KOPT-K1 (cell line): ENCODE results near the gene DIPK1C.

Source experiments
- H3K27ac ChIP-seq: fragments of 200-600 bp; sonication (generic); 2 replicates; pipeline ENCODE4 v1.5.1; 2016; ENCODE audit warnings: antibody characterized with exemption, mild to moderate bottlenecking, low read depth, low read length; ENCODE audit not compliant: poor library complexity, severe bottlenecking
- H3K36me3 ChIP-seq: fragments of 200-600 bp; sonication (generic); 2 replicates; pipeline ENCODE4 v1.5.1; 2017; ENCODE audit warnings: antibody characterized with exemption, mild to moderate bottlenecking, low read length, moderate library complexity; ENCODE audit not compliant: insufficient read depth
- H3K9me3 ChIP-seq: fragments of 200-600 bp; sonication (generic); 2 replicates; pipeline ENCODE4 v1.5.1; 2017; ENCODE audit warnings: antibody characterized with exemption, low read length, mild to moderate bottlenecking; ENCODE audit not compliant: insufficient read depth, poor library complexity, severe bottlenecking

Gene DIPK1C

GRCh38 chr18:74427442-74428112 lies 29.5 kb downstream of the DIPK1C start:
- no peaks in the 10 kb centered on the region for H3K9me3 ChIP-seq
- H3K27ac ChIP-seq: no peak overlapping the region
- no peaks in the 10 kb centered on the region for H3K36me3 ChIP-seq

- no peaks in the 10 kb centered on the region for H3K36me3 ChIP-seq
- no peak overlapping the region for H3K27ac ChIP-seq
- no peaks in the 10 kb centered on the region for H3K9me3 ChIP-seq
Measured at GRCh38 chr18:74425876-74426275, 31.2 kb downstream of the DIPK1C start.

DNA sequence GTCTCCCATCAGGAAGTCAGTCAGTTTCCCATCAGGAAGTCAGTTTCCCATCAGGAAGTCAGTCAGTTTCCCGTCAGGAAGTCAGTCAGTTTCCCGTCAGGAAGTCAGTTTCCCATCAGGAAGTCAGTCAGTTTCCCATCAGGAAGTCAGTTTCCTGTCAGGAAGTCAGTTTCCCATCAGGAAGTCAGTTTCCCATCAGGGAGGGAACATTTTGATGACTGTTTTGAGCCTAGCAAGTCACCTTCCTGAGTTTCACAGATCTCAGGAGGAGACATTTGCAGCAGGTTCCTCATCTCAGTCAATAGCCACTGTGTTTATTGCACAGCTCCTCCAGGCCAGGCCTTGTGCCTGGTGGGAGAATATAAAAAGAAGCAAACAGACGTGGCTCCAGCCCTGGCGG lies 31.9 kb downstream of the DIPK1C start:
- Histone ChIP-seq H3K9me3 (no peaks in the 10 kb centered on the region), H3K36me3 (no peaks in the 10 kb centered on the region), H3K27ac (no peak overlapping the region)

DNA sequence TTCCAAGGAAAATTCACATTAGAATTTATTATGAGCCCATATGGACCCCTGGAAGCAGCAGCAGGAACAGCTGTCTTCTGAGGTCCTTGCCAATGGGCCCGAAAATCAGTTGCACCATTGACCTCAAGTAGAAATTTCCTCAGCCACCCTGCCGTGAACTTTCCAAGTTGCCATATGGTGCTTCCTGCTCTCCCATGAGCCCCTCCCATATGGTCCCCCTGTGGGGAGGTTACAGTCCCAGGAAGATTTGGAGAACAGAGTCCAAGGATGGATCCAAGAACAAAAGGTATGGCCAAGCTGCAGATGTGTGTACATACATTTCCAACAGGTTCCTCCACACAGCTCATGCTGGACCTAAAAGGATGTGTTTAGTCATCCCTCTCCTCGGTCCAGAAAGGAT lies 34.6 kb downstream of the DIPK1C start:
- H3K36me3 ChIP-seq: no peaks in the 10 kb centered on the region
- no peaks in the 10 kb centered on the region for H3K9me3 ChIP-seq
- H3K27ac ChIP-seq: no peak overlapping the region

- H3K36me3 ChIP-seq: no peaks in the 10 kb centered on the region
- no peak overlapping the region for H3K27ac ChIP-seq
- H3K9me3 ChIP-seq: no peaks in the 10 kb centered on the region
Measured at GRCh38 chr18:74420926-74421325, 36.2 kb downstream of the DIPK1C start.

DNA sequence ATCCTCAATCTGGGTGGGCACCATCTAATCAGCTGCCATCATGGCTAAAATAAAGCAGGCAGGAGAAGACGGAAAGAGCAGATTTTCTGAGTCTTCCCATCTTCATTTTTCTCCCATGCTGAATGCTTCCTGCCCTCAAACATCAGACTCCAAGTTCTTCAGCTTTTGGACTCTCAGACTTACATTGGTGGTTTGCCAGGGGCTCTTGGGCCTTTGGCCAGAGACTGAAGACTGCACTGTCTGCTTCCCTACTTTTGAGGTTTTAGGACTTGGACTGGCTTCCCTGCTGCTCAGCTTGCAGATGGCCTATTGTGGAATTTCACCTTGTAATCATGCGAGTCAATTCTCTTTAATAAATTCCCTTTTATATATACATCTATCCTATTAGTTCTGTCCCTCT lies 36.6 kb downstream of the DIPK1C start:
- Histone ChIP-seq H3K27ac (no peak overlapping the region), H3K9me3 (no peaks in the 10 kb centered on the region), H3K36me3 (no peaks in the 10 kb centered on the region)

GRCh38 chr18:74419761-74420160 lies 37.3 kb downstream of the DIPK1C start:
- H3K9me3 ChIP-seq: no peaks in the 10 kb centered on the region

GRCh38 chr18:74418023-74418422 lies 39.1 kb downstream of the DIPK1C start:
- no peaks in the 10 kb centered on the region for H3K36me3 ChIP-seq
- no peaks in the 10 kb centered on the region for H3K9me3 ChIP-seq
- H3K27ac ChIP-seq: no peak overlapping the region

More at GRCh38 chr18:74419761-74420160, 37.3 kb downstream of the DIPK1C start:
- Histone ChIP-seq H3K36me3 (no peaks in the 10 kb centered on the region), H3K27ac (no peak overlapping the region)

DNA sequence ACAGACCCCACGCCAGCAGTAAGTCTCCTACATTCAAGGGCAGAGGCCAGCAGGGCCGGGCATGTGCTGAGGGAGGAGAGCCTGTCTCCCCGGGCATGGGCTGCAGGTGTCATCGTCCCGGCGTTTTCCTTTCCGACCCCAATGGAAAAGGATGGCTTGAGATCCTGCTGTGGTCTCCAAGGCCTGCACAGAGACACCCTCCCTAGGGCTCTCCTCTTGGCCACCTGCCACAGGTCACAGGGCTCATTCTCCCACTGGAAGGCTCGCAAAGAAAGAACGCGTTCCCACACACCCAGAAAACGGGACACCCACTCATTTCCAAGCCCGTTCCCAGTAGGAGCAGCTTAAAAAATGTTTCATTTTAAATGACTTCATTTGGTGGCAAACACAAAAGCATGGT lies 41.0 kb downstream of the DIPK1C start:
- H3K27ac ChIP-seq: no peak overlapping the region
- no peaks in the 10 kb centered on the region for H3K36me3 ChIP-seq

DNA sequence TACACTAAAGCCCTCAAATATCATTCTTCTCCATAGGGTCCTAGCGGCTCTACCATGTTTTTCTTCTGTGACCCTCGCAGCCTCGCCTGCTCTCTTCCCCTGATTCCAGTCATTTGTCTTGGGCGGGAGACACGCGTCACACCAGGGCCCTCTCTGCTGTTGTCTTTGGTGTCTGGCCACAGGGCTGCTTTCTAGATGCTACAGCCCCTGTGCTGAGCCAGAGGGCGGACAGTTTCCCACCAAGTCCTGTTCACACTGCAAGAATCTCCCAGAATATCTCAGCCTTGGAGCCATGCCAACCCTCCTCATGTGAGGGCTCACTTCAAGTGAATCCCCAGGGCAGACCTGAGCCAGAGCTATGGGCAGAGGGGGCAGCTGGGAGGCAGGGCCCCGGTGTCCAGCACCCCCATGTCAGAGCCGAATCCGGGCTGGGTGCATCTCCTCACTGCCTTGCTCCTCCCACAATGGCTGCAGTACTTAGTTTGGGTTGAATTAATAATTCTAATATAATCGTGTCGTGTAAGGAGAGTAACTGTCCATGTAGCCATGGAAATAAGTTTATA lies 42.1 kb downstream of the DIPK1C start:
- no peaks in the 10 kb centered on the region for H3K36me3 ChIP-seq
- no peaks in the 10 kb centered on the region for H3K9me3 ChIP-seq
- no peak overlapping the region for H3K27ac ChIP-seq

More for the DNA sequence above, 41.0 kb downstream of the DIPK1C start:
- no peaks in the 10 kb centered on the region for H3K9me3 ChIP-seq

DNA sequence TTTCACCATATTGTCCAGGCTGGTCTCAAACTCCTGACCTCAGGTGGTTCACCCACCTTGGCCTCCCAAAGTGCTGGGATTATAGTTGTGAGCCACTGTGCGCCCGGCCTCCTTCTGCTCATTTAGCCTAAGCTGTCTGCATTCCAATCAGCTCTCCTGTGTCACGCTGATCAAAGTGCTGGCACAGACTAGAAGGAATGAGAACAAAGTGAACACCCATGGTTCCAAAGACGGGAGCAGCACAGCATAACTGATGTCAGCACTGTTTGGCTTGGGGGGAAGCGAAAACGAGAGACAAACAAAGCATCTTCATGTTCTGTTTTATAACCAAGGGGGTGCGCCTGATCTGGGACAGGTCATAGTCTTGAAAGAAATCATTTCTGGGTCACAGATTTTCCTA lies 43.3 kb downstream of the DIPK1C start:
- Histone ChIP-seq H3K36me3 (no peaks in the 10 kb centered on the region), H3K9me3 (no peaks in the 10 kb centered on the region)

DNA sequence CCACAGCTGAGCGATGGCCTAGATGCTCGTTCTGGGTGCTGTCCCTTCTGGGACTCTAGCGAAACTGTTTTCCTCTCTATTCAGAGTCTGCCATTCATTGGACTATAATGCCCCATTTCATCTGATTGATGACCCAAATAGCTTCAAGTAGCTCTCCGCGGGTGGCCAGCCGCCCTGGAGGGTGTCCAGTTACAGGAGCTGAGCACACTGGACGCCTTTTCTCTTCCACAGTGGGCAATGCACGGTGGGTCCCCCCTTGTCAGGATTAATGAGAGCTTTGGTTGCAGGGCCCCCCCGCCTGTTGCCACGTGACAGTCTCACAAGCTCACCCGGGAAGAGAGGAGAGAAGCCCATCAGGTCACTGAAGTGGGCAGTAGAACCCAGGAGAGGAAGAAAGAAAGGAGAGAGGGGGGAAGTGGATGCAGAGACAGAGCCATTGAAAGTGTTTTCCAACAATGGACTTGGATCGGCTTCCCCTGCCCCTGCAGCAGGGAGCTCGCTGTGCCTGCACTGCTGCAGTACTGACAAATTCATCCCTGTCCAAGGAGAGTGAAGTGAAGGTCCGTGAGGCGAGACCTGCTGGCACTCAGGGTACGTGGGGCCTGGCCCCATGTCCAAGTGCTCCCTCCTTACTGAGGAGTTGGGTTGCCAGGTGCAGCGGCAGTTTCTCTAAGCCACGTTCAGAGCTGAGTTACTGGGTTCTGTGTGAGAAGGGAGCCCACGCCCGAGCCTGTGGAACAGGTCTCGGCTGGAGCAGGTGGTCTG lies 44.8 kb downstream of the DIPK1C start:
- H3K27ac ChIP-seq: no peak overlapping the region
- H3K36me3 ChIP-seq: no peaks in the 10 kb centered on the region
- no peaks in the 10 kb centered on the region for H3K9me3 ChIP-seq

More for the DNA sequence above, 43.3 kb downstream of the DIPK1C start:
- H3K27ac ChIP-seq: no peak overlapping the region

- Histone ChIP-seq H3K27ac (no peak overlapping the region), H3K36me3 (no peaks in the 10 kb centered on the region), H3K9me3 (no peaks in the 10 kb centered on the region)
Measured at GRCh38 chr18:74411475-74411874, 45.6 kb downstream of the DIPK1C start.

GRCh38 chr18:74410441-74410992 lies 46.6 kb downstream of the DIPK1C start:
- no peaks in the 10 kb centered on the region for H3K36me3 ChIP-seq
- H3K27ac ChIP-seq: no peak overlapping the region
- no peaks in the 10 kb centered on the region for H3K9me3 ChIP-seq

- no peak overlapping the region for H3K27ac ChIP-seq
- H3K9me3 ChIP-seq: no peaks in the 10 kb centered on the region
- no peaks in the 10 kb centered on the region for H3K36me3 ChIP-seq
Measured at GRCh38 chr18:74407888-74408287, 49.2 kb downstream of the DIPK1C start.
